GM10248 (cell line): ENCODE results near the gene SMAP2.

ENCODE experiments used
- CTCF ChIA-PET: fragments of 300-600 bp; sonication (Branson Sonifier 250); formaldehyde crosslinking; extraction: SDS; loops from one replicate; lab custom pipeline; 2021; ENCODE audit warnings: antibody characterized with exemption; lab: Yijun Ruan, JAX
- POLR2A ChIA-PET: fragments of 350-650 bp; sonication (Branson Sonifier 250); formaldehyde crosslinking; extraction: SDS; loops from one replicate; lab custom pipeline; 2020; ENCODE audit warnings: antibody characterized with exemption; lab: Yijun Ruan, JAX
- DNase-seq: peaks from one replicate; pipeline ENCODE4 v3.0.0; 2012; ENCODE audit errors: extremely low spot score
- CTCF ChIP-seq: IDR thresholded peaks from 2 replicates; pipeline ENCODE4 v1.5.1; 2012; ENCODE audit warnings: mild to moderate bottlenecking, low read depth; ENCODE audit errors: extremely low read depth, missing control alignments, control extremely low read depth

SMAP2 gene

GRCh38 chr1:40469327-40469726, 95.8 kb downstream of the SMAP2 start:
- POLR2A ChIA-PET = no interaction called here
- CTCF ChIA-PET = no interaction called here
- TF ChIP-seq CTCF = no peak
- no peak for DNase-seq
